HG03175 (cell line): ENCODE measurements around the gene RNASE4.
A peak's percentile ranks its signal among the peaks of the same experiment; 100 is the strongest.
"Not testable (repeated sequence)": the region's sequence is repeated elsewhere in the genome, so short reads cannot be mapped to it uniquely, and the experiment has no call there.

ENCODE experiments used
- ATAC-seq: cut with Tn5 transposase; IDR thresholded peaks from one replicate; pipeline ENCODE4 v1.9.1; 2021; ENCODE audit warnings: mild to moderate bottlenecking, moderate library complexity; ENCODE audit not compliant: unreplicated experiment

RNASE4 gene, protein sequence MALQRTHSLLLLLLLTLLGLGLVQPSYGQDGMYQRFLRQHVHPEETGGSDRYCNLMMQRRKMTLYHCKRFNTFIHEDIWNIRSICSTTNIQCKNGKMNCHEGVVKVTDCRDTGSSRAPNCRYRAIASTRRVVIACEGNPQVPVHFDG

DNA sequence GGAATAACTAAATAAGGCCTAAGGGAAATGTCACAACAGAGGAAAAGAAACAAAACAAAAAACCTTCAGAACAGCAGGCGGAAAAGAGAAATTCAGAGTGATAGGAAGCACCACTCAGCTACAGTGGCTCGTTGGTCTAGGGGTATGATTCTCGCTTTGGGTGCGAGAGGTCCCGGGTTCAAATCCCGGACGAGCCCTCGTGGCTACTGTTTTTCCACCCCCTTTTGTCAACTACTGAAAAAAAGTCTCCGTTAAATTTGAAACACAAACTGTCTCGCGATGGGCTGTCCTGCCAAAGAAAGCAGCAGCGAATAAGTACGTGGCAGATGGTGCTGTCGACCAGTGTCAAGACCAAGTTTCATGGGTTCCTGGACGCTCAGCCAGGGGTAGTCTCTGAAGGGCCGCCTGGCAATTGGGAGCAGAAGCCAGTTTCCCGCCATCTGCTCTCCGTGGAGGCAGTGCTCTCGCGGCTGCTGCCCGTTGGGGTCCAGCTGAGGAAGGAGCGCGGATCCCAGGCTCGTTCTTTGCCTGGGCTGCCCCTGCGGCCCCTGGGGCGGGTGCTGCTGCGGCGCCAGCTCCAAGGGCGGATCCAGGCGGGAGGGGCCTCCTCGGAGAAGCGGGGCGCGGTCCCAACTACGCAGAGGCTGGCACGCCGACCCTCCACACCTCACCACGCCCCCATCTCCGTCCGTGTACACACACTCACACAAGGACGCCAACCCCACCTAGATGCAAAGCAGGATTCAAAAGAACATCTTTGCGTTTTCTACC is at the start of gene RNASE4:
Gene RNASE4, plus strand, starts transcription at position 670 of the 771 bp plus-strand sequence. CDS start 14,812 bp downstream, outside the sequence.
- ATAC-seq, result peak; percentile 25

DNA sequence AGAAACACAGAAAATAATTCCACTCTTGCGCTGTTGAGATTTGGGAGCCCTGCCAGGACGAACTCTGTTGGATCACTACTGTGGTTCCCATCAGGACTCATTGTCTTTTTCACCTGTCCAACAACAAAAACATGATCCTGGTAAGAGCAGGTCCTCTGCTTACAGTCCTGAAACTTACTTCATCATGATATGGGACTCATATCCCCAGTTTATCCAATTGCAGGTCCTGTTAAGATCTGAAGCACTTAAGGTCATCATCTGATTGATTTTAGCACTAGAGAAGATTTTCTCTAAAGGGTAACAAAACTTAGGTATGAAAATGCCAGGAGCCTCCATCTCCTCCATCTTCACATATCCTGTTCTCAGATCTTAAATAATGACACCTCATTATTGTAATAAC is 42.8 kb upstream of the RNASE4 start, which contains the start of gene OR6S1:
Gene OR6S1, minus strand, starts transcription at position 101 of the 400 bp plus-strand sequence. Its CDS starts 0 bp downstream, at position 101.
- ATAC-seq, result no peak

DNA sequence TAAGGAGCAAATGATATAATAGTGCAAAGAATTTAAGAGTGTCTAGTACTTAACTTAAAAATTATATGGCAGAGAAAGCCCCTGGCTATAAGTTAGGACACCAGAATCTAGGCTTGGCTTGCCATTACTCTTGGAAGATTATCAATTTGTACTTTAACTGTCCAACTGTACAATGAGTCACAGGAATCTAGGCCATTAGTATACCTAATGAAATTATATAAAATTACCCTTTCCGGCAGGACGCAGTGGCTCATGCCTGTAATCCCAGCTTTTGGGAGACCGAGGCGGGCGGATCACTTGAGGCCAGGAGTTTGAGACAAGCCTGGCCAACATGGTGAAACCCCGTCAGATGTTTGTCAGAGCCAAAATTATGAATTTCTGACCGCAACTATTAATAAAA is 42.2 kb upstream of the RNASE4 start:
- no peak for ATAC-seq

DNA sequence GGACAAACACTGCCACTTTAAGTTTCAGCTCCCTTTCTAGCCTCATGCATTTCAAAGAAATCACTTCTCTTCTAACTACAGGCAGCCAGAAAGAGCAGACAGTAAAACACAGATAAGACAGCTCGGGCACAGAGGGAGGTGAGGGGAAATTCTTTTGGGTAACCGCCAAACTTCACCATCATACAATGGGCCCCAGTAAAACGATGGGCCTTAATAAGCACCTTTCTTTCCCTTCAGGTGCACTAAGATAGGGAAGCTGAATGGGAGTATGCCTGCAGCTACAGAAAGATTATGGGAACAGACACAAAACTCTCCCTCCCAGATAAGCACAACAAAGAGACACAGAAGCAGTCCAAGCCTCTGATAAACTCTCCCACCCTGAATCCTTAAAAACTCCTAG is 41.6 kb upstream of the RNASE4 start:
- not testable (repeated sequence) for ATAC-seq

DNA sequence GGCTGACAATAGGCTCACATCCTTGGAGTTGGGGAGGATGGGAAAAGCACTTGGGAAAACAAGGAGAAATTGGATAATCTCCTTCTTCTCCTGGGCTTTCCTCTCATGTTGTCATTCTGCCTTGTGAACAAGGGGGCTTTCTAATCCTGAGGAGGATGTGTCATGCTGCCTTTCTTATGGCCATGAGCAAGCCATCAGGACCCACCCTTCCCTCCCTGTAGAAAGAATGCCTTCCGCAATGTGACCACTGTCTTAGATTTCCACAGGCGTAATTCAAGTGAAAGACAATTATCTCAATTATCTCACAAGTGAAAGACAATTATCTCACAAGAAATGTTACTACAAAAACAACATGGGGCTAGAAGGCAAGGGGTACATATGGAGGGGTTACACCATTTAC is 39.8 kb upstream of the RNASE4 start:
- ATAC-seq, result no peak

DNA sequence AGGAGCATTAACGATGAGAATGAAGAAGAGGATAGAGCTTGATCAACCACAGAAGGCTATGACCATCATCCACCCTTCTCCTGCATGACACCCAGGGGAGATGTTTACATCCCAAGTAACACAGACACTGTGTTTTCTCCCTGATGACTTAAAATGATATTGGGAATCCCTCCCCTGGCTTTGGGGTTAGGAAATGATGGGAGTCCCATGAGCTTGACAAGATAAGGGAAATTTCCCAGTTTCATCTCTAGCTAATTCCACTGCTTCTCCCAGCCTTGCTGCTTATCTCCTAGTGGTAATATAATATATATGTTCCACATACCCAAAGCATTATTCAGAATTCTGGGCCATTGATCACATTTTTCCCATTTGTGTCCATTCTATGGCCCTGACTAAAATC is 38.9 kb upstream of the RNASE4 start:
- ATAC-seq, result no peak

DNA sequence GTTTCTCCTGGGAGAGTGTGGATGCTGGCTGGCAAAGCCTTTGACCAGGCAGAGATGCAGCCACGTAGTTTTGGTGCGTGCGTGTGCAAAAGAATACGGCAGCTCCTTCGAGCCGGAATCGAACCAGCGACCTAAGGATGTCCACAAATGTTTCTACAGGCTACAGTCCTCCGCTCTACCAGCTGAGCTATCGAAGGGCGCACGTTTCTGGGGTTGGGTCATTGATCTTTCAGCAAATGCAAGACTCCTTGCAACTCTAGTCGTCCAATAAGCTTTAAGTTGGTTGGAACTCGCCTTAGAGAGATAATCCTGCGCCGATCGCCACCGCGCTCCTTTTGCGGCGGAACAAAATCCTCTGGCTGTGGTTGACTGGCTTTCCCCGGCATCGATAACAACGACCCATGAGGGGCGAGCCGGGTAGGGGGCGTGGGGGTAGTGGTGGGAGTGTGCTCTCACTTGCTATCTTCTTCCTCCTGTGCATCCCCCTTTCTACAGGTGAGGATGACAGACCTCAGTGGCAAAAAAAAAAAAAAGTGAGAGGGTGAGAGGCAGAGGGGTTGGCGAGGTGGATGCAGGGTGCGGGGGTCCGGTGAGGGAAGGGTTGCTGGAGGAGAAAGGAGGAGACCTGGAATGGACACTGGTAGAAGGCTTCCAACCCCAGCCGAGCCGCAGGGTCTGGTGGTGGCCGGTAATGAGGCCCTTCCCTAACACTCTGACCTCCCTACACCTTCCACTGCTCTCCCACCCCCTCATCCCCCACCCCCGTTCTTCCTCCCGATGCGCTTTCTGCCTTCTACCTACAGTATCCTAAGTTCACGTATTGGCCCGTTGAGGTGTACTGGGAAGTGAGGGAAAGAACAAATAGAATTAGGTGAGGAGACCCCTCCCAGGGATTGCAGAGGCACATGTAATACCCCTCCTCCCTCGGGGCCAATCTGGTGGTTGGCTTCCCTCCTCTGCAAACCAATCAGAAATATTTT is 31.1 kb upstream of the RNASE4 start:
- no peak for ATAC-seq

DNA sequence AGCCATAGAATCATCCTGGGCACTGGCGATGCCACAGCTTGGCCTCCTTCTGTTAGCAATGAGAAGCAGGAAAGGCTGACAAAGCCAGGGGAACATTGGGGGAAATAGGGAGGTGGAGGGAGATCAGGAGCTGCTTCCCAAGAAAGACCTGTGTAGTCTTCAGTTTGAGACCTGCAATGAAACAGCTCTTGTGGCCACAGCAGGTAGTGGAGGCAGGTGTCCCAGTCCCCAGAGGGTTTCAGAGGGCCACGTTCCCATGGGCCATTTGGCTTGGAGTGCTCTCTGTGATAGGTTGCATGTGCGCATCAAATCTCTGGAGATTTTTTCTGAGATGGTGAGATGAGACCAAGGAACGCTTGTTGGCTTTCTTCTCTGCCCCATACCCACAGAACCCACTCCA is 28.5 kb upstream of the RNASE4 start:
- ATAC-seq, result no peak

DNA sequence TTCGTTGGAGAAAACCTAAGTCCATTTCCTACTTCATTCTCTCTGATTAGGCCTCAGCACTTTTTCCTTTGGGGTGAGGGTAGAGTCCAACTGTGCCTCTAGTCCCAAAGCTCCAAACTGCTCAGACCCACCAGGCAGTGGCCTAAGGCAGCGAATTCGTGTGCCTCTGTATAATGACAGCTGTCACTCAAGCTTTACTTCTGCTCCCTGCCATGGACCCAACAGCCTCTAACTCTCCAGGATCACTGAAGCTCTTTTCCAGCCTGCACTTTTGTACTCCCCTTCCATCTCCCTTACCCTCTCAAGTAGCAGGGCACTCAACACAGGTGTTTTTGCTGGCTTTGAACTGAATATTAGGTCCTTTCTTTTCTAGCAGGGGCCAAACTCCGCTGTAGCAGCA is 28.1 kb upstream of the RNASE4 start:
- no peak for ATAC-seq

DNA sequence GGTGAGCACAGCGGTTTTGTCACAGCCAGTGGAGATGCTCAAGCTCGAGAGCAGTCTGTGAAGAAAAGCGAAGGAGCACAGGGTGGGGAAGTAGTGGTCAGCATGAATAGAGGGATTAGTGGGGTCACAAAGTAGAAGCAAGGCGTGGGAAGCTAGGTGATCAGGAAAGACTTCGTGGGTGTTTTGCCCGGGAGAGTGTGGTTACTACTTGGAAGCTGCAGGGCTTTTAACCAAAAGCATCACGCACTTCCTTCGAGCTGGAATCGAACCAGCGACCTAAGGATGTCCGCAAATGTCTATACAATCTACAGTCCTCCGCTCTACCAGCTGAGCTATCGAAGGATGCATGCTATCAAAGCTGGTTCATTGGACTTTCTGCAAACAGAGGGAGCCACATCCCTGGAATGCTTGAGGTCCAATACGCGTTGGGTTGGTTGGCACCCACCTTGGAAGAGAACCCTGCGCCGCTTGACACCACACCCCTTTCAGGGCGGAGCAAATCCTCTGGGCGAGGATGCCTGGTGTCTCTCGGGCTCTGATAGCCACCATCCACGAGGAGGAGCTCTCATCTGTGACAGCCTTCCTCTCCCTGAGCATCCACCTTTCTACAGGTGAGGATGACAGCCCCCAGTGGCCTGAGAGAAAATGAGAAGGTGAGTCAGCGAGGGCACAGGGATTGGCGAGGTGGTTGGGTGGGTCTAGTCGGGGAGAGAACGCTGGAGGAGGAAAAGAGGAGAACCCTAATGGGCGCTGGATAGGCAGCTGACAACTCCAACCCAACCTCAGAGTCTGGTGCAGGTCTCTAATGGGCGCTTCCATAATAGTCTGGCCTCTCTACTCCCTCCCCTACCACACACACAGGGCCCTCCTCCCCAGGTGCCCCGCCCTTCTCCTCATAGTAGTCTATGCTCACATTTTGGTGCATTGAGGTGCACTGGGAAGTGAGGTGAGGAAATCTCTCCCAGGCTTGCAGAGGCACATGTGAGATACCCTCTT is 26.8 kb upstream of the RNASE4 start:
- no peak for ATAC-seq

DNA sequence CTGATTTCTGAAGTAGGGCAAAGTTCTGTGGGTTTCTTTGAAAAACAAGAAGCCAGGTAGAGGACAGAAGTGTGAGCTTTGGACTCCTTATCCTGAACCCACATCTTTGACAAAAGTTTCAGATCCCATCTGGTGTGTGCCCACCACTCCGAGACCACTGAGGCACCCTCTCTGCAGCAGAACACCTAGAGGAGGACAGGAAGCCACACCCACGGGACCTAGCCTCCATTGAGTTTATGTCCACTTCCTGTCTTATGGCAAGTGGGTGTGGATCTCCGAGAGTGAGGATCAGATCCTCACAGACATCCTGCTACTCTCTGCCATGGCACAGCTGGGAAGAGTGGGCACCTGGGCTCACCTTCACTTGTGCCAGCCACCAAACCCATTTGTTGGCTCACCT is 26.1 kb upstream of the RNASE4 start:
- no peak for ATAC-seq

DNA sequence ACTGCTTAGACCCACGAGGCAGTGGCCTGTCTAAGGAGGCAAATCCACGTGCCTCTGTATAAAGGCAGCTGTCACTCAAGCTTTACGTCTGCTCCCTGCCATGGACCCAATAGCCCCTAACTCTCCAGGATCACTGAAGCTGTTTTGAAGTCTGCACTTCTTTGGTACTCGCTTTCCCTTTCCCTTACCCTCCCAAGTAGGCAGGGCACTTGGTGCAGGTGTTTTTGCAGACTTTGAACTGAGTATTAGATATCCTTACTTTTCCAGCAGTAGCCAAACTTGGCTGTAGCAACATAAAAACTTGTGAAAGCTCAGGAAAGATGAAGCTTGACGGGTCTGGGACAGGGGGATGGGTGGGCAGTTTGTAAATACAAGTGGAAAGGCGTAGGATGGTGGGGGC is 25.0 kb upstream of the RNASE4 start:
- no peak for ATAC-seq

DNA sequence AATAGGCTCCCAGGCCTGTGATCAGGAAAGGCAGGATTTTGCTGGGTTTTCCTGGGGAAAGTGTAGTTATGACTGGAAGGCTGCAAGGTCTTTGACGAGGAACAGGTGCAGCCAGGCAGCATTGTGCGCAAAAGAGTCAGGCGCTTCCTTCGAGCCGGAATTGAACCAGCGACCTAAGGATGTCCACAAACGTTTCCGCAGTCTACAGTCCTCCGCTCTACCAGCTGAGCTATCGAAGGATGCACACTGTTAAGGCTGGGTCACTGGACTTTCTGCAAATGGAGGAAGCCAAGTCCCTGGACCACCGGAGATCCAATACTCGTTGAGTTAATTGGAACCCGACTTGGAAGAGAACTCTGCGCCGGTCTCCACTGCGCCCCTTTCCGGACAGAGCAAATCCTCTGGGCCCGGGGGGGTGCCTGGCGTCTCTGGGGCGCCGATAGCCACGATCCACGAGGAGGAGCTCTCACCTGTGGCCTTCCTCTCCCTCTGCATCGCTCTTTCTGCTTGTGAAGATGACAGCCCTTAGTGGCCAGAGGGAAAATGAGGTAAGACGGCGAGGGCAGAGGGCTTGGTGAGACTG is 24.5 kb upstream of the RNASE4 start:
- no peak for ATAC-seq

DNA sequence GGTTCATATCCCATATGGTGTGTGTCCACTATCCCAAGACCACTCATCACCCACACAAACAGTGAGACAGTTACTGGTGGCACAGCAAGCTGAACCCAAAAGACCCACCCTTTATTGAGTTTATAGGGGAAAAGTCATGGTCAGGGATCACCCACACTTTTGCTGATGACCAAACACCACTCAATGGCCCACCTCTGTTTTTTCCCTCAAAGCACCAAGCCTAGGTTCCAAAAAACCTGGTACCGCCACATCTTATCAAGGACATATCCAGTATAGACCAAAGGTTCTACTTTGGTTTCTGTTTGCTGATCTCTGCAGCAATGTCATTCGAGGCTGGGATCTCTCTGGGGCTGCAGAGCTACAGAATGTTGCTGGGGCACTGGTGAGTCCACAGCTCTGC is 23.2 kb upstream of the RNASE4 start:
- no peak for ATAC-seq

DNA sequence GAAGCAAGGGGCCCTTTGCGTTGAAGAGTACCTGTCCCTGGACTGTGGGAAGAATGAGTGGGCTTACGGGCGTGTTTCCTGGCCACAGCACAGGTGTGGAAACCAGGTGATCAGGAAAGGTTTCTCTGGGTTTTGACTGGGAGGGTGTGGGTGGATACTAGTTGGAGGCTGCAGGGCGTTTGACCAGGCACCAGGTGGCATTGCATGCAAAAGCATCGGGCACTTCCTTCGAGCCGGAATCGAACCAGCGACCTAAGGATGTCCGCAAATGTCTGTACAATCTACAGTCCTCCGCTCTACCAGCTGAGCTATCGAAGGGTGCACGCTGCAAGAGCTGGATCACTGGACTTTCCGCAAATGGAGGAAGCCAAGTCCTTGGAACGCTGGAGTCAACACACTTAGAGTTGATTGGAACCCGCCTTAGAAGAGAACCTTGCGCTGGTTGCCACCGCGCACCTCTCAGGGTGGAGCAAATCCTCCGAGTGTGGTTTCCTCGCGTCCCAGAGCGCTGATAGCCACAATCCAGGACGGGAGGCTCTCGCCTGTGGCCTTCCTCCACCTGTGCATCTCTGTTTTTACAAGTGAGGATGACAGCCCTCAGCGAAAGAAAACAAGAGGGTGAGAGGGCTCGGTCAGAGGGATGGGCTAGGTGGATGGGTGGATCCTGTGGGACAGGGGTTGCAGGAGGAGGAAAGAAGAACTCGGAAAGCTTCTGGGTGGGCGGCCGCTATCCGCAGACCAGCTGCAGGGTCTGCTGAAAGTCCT is 21.2 kb upstream of the RNASE4 start:
- peak; percentile 64 for ATAC-seq

DNA sequence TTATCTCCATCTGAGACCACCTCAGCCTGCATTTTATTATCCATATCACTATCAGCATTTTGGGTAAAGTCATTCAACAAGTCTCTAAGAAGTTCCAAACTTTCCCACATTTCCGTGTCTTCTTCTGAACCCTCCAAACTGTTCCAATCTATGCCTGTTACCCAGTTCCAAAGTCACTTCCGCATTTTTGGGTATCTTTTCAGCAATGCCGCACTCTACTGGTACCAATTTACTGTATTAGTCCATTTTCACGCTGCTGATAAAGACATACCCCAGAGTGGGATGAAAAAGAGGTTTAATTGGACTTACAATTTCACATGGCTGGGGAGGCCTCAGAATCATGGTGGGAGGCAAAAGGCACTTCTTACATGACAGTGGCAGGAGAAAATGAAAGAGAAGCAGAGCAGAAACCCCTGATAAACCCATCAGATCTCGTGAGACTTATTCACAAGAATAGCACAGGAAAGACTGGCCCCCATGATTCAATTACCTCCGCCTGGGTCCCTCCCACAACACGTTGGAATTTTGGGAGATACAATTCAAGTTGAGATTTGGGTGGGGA is 17.9 kb upstream of the RNASE4 start:
- ATAC-seq, result not testable (repeated sequence)

DNA sequence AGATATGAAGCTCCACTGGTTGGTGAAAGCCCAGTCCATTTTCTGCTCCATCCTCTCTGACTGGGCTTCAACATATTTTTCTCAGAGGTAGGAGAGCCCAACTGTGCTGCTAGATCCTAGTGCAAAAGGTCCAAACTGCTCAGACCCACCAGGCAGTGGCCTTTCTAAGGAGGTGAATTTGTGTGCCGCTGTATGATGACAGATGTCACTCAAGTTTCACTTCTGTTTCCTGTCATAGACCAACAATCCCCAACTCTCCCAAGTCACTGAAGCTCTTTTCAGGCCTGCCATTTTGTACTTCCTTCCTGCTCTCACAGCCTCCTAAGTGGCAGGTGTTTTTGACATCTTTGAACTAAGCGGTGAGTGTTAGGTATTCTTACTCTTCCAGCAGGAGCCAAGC is 16.4 kb upstream of the RNASE4 start:
- ATAC-seq, result peak; percentile 77

DNA sequence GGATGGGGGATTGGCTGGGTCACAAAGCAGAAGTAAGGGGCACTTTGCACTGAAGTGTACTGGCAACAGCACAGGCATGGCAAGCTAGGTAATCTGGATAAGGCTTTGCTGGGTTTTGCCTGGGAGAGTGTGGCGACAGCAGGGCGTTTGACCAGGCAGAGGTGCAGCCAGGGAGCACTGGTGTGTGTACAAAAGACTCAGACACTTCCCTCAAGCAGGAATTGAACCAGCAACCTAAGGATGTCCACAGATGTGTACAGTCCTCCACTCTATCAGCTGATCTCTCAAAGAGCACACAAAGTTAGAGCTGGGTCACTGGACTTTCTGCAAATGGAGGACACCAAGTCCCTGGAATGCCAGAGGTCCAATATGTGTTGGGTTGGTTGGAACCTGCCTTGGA is 15.4 kb upstream of the RNASE4 start:
- ATAC-seq, result no peak
